Activated CD8-positive, alpha-beta memory T cell treated with anti-CD3 and anti-CD28 coated beads, Interleukin-2, amount 50 U/mL, for 24 hours (primary cell): ENCODE data around the gene ESPL1.

Experiments used
- DNase-seq: peaks from one replicate; pipeline ENCODE4 v3.0.0-alpha.2; 2020; ENCODE audit errors: extremely low read depth

ESPL1 gene

DNA sequence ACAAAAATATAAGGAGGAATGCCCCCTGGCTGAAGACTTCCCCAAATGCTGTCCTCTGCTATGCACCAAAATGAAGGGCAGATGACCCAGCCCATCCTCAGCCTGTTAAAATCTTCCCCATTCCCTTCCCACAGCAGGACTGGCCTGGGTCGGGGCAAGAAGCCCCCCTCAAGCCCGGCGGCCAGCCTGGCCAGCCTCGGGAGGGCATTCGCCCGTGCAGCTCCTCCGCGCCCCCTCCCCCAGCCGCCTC lies 36.5 kb upstream of the ESPL1 start:
- DNase-seq = no peak

DNA sequence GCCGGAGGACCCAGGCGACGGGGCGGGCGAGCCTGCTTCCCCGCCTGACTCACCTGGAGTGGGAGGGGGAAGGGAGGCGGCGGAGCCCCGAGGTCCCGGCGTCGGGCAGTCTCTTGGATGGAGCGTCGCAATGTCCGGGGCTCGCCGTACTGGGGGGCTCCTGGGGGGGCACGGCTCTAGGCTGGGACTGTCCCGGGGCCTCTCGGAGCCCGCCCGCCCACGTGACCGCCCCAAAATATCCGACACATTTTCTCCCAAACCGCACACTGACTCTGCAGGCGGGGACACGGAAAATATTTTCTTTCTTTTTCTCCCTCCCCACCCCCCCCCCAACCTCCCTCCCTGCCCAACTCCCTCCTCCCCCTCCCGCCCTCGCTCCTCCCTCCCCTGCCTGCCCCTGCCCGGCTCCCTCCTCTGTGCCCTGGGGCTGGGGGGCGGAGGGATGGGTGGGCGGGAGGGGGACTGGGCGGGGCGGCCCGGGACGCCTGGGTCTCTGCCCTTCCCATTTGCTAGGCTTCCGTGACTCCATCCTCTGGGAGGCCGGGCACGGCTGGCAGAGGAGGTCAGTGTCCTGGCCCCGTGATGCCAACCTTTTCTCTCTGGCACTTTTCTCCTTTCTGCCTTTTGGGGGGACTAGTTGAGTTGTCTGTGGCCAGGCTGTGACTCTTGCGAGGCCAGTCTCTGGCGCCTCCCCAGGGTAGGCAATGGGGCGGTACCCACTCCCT lies 36.0 kb upstream of the ESPL1 start, which contains the start of gene RARG:
RARG (minus strand) TSS at position 289 of the 725 bp plus-strand sequence. CDS start 4,664 bp downstream, outside the sequence.
- no peak for DNase-seq

DNA sequence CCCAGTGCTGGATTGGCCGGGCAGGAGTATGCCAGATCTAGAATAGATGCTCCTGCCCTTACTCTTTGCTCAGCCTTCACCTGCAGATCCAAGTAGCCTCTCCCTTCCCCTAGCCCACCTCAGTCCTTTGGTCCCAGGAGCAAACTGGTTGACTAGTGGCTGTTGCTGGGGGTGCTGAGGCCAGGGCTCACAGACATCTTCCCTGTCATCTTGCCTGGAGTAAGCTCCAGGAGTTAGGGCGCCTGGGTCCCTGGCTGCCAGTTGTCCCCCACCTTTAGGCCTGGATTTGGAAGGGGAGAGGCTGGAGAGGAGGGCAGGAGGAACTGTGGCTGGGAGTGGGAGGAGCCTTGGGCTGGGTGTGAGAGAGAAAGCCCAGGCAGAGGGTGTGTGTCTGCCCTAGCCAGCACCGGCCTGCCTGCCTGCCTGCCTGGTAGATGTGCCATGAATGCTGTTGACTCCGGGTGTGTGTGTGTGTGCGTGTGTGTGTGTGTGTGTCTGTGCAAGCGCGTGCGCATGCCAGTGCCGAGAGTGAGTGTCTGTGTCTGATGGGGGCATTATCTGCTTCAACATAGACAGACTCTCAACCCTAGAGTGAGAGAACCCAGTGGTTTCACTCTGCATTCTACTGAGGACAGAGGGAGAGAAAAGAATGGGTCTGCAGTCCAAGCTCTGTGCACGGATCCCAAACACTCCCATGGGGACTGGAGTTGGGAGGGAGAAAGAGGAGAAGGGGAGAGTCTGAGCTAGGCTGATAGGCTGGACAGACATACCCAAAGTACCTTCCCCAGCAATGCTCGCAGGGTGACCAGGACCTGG lies 35.2 kb upstream of the ESPL1 start:
- no peak for DNase-seq

DNA sequence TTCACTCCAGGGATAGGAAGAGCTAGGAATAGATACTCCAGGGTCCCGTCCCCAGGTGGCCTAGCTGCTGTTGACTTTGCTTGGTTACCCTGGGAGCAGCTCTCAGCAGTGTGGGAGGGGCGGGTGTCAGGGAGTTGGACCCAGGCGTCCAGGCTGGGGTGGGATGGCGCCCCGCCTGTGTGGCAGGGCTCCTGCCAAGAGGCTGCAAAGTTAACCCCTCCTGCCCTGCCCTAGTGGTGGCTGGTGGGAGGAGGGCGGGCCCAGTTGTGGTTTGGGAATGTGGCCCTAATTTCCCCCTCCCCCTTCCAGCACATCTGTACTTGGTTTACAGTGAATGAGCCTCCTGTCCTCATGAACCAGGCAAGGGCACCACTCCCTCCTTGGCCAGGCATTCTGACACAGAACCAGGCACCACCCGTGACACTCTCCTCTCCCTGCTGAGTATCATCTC lies 34.4 kb upstream of the ESPL1 start:
- DNase-seq = no peak

DNA sequence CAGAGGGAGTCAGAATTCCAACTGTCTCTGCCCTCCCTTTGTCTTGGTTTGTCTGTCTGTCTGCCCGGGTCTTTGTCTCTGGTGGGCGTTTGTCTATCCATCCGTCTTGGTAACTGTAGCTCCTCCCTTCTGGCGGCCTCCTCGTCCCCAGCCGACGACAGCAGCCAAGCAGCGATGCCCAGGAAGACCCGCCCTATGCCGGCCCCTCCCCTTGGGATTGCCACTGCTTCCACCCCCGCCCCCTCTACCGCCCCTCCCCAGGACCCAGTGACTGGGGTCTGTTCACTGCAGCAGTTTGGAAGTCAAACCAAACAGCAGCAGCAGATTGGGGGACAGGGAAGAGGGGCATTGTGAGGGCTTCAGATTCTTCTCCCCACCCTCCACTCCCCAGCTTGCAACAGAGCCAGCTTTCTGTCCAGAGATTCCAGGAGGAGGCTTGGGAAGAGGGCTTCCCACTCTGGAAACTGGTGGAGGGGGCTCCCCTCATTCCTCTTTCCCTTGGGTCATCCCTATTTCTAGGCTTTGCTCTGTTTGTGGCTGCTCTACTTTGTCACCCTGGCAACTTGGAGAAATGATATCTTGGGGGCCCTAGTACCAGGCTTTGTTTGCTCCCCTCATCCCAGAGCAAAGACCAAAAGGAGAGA lies 33.7 kb upstream of the ESPL1 start:
- no peak for DNase-seq

DNA sequence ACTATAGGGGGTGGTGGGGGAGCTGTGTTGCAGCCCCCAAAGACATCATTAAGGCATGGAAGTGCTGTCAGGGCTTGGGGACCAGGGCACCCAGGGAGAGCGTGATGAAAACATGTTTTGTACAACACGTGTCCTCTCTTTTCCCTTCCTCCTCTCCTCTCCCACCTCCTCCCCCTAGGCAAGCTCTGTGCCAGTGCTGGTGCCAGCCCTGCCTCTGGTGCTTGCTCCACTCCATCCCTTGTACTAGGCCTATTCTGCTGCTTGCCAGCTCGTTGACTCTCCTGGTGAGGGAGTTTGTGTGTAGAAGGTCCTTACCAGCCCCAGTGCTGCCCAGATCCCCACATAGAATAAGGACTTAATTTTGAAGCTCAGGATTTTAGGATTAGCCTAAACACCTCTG lies 32.9 kb upstream of the ESPL1 start:
- DNase-seq = no peak

DNA sequence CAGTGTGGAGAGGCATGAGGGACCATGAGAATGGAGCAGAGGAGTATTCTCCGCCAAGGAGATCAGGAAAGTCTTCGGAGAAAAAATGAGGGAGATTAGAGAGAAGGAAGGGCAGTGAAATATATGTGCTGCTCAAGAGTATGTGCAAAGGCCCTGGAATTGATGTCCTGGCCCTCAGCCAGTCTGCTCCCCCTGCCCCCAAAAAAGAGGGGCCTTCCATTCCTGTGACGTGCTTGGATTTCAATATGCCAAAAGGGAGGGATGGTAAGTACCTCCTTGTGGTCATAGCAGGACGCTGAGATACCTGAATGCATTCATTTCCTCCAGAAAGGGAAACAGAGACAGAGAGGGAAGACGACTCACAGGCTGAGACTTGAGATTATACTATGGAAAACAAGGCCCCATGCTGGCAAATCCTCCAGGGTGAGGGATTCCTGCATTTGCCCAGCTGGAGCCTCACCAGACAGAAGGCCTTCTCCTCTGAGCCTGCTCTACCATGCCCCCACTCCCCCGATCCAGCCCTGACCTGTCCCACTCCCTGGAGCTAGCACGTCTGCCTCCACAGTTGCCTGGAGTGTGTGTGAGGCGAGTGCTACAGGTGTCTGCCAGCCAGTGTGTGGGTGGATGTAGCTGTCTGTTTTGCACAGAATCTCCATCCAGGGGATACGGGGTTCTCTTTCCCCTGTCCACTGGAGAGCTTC lies 32.2 kb upstream of the ESPL1 start:
- DNase-seq = no peak

DNA sequence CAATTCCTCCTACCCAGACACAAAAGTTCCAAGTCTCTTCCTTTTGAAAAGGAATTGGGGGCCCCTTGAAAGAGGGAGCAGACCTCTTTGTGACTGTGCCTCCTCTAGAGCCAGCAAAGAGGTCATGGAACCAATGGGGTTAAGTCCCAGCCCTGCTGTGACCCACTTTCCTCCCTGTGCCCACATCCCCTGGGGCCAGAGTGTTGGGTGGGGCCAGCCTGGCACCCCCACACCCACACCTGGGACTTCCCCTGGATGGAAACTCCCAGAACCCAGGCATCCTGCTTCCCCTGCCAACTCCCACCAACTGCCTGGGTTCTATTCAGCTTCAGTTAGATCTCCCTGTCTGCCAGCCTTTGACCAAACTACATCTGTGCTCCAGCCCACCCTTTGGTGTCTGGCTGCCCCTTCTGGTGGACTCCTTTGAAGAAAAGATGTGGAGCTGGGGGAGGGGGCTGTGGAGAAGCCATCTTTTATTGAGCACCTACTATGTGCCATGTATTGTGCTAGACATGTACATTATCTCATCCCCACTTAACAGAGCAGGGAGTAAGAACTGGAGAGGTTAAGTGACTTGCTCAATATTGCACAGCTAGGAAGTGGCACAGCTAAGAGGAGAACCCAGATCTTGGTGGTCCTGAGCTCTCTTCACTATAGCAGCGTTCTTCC lies 31.5 kb upstream of the ESPL1 start:
- no peak for DNase-seq

DNA sequence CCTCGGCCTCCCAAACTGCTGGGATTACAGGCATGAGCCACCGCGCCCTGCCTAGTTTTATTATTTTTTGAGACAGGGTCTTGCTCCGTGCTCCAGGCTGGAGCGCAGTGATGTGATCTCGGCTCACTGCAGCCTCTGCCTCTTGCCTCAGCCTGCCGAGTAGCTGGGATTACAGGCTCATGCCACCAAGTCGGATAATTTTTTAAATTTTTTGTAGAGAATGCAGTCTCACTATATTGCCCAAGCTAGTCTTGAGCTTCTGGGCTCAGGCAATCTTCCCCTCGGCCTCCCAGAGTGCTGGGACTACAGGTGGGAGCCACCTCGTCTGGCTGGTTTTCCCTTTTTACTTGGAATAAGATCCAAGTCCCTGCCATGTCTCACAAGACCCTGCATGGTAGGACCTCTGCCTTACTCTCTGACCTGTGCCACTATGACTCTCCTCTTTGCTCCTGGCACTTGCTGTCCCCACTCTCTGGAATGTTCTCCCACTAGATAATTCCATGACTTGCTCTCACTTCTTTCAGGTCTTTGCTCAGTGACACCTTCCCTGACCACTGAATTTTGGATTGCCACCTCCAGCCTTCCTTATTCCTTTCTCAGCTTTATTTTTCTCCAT lies 28.3 kb upstream of the ESPL1 start:
- DNase-seq = no peak

DNA sequence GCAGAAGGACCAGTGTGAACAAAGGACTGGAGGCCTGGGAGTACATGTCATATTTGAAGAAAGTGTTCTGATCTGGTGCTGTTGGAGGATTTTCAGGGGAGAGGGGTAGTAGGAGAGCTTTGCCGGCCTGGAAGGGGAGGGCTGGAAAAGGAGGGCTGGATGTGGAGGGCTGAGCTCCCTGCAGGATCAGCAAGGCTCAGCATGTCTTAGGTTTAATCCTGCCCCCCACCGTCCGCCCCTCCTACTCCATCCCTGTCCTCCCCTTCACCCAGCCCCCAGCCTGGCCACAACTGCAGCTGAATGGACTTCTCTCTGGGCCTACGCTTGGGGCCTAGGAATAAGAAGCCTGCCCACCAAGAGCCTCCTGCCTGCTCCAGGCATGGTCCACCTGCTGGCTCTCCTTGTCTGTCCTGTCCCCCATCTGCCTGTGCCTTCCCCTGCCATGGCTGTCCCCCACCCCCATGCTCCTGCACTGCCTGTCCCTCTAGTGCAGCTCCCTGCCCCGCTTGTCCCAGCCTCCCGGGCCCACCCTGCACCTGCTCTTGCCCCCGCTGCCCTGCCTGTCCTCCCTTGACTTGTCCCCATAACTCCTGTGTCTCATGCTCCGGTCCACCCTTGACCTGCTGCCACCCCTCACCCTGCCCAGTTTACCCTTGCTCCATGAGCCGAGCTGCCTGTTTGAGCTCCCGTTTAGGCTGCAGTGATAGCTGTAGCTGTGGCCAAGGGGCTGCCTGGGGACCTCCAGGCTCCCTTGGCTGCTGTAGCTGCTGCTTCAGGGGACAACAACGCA lies 26.3 kb upstream of the ESPL1 start:
- DNase-seq = no peak

DNA sequence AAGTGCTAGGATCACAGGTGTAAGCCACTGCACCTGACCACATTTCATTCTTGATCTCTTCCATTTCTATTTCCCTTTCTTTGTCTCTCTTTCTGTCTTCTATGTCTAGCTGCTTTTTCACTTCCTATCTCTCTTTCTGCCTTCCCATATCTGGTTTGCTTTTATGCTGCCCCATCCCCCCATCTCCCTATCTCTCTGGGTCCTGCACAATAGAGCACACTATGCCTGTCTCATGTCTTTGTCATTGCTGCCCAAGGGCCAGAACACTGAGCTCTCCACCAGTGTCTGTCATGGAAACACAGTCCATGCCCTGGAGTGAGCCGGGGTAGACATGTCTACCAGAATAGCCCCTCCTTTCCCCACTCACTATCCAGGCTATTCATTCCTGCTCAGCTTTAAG lies 23.8 kb upstream of the ESPL1 start:
- DNase-seq = no peak

DNA sequence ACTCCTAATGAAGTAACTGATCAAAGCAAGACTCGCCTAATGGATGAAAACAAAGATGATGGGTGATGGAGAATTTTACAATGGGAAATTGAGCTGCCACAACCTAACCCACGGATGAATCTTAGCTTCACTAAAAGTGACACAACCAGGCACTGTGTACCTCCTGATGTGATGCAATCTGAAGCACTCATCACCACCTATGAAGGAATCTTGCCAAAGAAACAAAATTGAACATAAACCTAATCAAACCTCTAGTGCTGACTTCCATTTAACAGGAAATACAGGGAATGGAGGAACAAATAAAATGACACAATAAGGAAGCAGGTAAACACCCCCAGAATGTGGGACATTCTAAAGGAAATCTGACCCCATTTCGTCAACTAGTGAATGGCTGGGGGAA lies 22.8 kb upstream of the ESPL1 start:
- no peak for DNase-seq

DNA sequence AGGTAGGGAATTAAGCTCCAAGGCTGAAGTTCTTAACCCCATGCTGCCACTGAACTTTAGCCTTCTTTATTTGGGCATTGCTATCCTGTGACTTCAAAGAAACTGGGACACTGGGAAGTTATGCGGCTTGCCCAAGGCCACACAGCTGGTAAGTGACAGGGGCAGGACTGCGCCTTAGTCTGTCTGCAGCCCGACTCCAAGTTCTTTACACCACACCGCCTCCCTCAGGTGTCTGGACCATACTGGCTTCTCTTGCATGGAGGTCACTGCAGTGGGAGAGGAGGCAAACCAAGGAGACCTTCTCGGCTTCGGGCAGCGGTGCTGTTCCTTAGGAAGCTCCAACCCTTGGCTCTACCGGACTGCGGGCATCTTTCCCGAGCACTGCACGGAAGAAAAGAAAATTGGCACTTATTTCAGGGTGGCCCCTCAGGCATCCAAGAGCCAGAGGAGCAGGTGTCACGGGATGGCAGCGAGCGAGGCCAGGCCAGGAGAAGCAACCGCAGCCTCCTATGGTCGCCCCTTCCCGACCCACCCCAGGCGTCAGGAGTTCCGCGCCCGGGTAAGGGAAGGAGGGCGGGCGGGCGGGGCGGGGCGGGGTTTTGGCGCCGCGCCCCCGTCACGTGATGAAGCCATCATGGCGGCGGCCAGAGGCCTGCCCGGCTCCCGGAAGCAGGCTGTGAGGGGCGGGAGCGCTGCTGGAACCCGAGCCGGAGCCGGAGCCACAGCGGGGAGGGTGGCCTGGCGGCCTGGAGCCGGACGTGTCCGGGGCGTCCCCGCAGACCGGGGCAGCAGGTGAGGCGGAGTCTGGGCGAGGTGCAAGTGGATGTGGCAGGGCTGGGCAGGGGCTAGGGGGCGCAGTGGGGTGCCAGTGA lies 16.4 kb upstream of the ESPL1 start:
- no peak for DNase-seq

DNA sequence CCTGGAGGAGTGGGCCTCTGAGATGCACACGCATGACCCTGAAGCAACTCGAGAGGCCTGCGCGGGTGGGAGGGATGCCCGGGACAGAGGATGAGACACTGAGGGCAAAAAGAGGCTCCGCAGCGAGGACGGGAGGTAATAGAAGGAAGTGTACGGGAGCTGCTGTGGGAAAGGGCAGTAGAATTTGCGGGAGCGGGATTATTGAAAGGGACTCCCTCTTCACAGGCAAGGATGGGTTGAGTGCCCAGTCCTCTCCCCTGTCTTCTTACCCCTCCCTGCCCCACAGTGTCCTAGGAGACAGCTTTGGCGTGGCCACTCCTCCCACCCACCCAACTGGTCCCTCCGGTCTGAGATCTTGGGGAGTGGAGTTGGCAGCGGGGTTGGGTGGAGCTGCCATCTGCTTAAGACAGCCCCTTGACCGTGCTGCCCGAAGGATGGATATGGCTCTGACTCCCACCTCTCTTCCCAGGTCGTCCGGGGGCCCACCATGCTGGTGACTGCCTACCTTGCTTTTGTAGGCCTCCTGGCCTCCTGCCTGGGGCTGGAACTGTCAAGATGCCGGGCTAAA lies 15.7 kb upstream of the ESPL1 start:
- DNase-seq = no peak

DNA sequence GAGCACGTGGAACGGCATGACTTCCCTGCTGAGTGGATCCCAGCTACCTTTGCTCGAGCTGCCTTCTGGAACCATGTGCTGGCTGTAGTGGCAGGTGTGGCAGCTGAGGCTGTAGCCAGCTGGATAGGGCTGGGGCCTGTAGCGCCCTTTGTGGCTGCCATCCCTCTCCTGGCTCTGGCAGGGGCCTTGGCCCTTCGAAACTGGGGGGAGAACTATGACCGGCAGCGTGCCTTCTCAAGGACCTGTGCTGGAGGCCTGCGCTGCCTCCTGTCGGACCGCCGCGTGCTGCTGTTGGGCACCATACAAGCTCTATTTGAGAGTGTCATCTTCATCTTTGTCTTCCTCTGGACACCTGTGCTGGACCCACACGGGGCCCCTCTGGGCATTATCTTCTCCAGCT lies 14.8 kb upstream of the ESPL1 start:
- DNase-seq = no peak

DNA sequence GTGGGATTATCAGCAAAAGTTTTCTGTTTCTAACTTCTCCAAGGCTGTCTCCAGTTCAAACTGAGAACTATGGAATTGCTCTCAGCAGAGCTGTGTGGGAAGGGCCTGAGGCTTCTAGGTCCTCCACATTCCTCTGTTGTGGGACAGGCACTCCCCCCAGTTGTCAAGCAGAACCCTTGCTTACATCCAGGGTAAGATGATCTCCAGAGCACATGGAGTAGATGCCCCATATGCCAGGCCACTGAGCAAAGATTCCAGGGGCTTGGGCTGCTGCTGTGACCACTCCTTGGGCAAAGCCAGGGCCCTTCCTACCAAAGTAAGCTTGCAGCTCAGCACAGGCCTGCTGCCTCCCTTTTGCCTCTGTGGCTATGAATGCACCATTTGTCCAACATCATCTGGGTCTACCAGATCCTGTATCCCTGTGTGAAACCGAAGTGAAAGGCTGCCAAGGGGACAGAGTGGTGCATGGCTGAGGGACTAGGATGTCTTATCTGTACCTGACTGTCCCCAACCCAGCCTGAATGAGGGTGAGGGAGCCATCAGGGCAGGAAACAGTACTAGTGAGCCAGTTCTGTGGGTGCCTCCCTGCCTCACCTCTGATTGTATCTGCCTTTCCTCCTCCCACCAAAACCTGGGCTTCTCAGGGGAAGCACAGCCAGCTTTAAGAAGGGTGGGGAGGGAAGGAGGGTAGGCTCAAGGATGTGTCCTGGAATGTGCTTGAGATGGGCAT lies 13.1 kb upstream of the ESPL1 start:
- DNase-seq = no peak

DNA sequence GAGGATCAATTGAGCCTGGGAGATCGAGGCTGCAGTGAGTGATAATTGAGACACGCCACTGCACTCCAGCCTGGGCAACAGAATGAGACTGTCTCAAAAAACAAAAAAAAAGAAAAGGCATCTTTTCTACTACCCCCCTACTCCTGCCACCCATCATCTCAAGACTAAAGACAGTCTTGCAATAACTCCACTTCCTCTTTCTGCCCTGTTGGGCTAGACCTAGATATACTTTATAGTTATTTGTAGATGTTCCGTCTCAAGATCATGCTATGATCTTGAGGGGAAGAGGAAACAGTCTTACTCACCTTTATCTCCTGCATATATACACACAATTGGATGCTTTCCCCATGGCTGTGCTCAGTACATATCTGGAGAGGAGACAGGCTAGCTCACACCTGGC lies 12.1 kb upstream of the ESPL1 start:
- DNase-seq = no peak
